Spinal cord (tissue), 10 donors: ENCODE measurements around the gene ARHGAP22. TPM values are rescaled to one million over a fixed set of nuclear protein-coding genes. Genes with fewer than 3 reads are reported as not detected.
A peak's percentile ranks its signal among the peaks of the same experiment; 100 is the strongest.

Experiments
- DNase-seq, 6 donors: peaks; one replicate each; pipeline versions ENCODE4 v3.0.0 to v3.0.0-alpha.2; 2013 to 2015; ENCODE audit warnings: low spot score in 6 of 6, low read depth in 4 of 6
- H3K27ac ChIP-seq: one replicate; pipeline ENCODE4 v1.5.1; 2013; ENCODE audit warnings: low read depth, low read length, control low read depth
- H3K27me3 ChIP-seq: one replicate; pipeline ENCODE4 v1.6.1; 2013; ENCODE audit warnings: low read length; ENCODE audit not compliant: control insufficient read depth, insufficient read depth
- H3K36me3 ChIP-seq: one replicate; pipeline ENCODE4 v1.6.1; 2013; ENCODE audit warnings: low read length; ENCODE audit not compliant: control insufficient read depth, insufficient read depth
- H3K4me1 ChIP-seq: one replicate; pipeline ENCODE4 v1.6.1; 2013; ENCODE audit warnings: low read length; ENCODE audit not compliant: control insufficient read depth, insufficient read depth
- H3K4me3 ChIP-seq: one replicate; pipeline ENCODE4 v1.5.1; 2013; ENCODE audit warnings: low read depth, low read length, control low read depth
- H3K9me3 ChIP-seq: one replicate; pipeline ENCODE4 v1.6.1; 2013; ENCODE audit warnings: low read length; ENCODE audit not compliant: control insufficient read depth, insufficient read depth
- WGBS: methylation state at CpG from one replicate; pipeline ENCODE4 v1.1.5; 2013; ENCODE audit warnings: missing lambda C conversion rate; ENCODE audit not compliant: insufficient coverage; 5-methylcytosine and 5-hydroxymethylcytosine counted together
- polyA plus RNA-seq, 2 donors: library from polyadenylated mRNA; unstranded; fragments of 120-200 nt; gene quantifications; one replicate each; pipeline ENCODE4 v1.2.1, GENCODE V29; 2013; ENCODE audit not compliant: insufficient read length in 2 of 2
- total RNA-seq, 2 donors: library from RNA; depleted of rRNA in 1 of 2; stranded (reverse); fragments of 120-200 nt in 1 of 2; fragments of >200 nt in 1 of 2; gene quantifications; one replicate each; pipeline versions ENCODE4 v1.2.3 to v1.2.4, GENCODE V29; 2013 to 2014
- donor health status: healthy.

The ARHGAP22 gene
- total and polyA plus RNA-seq, 4 donors, result 6.2 to 13.2 (median 11.9) TPM

DNA sequence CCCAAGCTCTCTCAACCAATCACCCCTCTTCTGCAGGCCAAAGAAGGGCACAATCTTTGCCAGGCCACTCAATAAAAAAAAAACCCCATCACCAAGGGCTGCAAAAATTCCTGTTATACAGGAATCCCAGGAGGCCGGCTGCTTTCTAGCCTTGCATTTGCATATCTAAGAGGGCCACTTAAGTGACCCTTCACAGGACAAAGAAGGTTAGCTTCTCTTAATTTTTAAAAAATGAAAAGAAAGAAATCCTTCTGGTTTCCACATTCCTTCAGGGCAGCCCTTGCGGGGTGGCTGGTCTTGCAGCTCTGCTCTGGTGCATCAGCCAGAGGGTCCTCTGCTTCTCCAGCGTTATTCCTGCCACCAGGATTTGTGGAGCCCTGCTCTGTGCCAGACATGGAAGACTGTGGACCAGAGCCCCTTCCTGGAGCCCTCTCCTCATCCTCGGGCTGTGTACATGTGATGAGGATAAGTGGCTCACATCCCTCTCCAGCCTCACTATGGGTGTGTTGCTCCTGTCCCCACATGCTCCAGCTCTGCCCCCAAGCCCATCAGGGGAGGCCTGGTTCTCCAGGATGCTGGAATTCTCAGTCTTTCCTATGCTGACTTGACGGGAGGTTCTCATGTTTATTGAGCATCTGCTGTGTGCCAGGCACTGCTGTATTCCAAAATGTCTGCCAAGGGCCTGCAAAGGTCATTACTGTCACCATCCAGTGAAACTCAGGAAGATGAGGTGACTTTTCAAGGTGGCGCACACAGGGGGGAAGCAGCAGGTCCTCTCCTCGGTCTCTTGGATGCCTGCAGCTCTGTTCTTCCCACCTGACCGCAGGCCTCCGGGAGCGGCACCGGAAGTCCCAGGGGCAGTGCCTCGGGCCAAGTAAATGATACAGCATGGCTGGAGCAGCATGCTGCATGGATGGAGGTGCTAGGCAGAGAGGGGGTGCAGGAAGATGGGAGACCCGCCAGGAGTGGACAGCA is 67.7 kb downstream of the ARHGAP22 start:
- WGBS, result 86% methylated on average over 11 of the region's 13 CpGs
- Histone ChIP-seq H3K4me1 (peaks cover 15% of the 10 kb centered on the region), H3K4me3 (no peak overlapping the region), H3K27me3 (no peaks in the 10 kb centered on the region), H3K27ac (no peak overlapping the region), H3K36me3 (peaks cover 3% of the 10 kb centered on the region), H3K9me3 (peaks cover 2% of the 10 kb centered on the region)
- DNase-seq, result no peak

DNA sequence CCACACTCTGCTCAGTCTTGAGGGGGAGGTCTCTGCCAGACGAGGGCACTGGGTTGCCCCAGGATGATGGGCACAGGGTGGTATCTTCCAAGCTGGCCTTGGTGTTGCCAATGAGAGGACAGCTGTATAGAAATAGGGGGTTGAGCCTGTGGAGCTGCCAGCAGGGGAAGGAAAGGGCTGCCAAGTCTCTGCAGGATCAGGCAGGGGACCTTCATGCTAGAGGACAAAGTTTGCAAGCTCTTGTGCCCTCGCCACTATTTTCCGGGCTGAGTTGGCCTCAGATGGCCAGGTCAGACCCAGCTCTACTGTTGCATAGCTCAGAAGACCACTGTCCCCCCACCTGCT is 68.7 kb downstream of the ARHGAP22 start:
- WGBS, result 95% methylated on average over 3 of the region's 3 CpGs
- peaks cover 3% of the 10 kb centered on the region for H3K36me3 ChIP-seq
- H3K4me1 ChIP-seq, result peaks cover 15% of the 10 kb centered on the region
- no peak overlapping the region for H3K4me3 ChIP-seq
- H3K27me3 ChIP-seq, result no peaks in the 10 kb centered on the region
- no peak for DNase-seq
- H3K9me3 ChIP-seq, result peaks cover 2% of the 10 kb centered on the region
- no peak overlapping the region for H3K27ac ChIP-seq

DNA sequence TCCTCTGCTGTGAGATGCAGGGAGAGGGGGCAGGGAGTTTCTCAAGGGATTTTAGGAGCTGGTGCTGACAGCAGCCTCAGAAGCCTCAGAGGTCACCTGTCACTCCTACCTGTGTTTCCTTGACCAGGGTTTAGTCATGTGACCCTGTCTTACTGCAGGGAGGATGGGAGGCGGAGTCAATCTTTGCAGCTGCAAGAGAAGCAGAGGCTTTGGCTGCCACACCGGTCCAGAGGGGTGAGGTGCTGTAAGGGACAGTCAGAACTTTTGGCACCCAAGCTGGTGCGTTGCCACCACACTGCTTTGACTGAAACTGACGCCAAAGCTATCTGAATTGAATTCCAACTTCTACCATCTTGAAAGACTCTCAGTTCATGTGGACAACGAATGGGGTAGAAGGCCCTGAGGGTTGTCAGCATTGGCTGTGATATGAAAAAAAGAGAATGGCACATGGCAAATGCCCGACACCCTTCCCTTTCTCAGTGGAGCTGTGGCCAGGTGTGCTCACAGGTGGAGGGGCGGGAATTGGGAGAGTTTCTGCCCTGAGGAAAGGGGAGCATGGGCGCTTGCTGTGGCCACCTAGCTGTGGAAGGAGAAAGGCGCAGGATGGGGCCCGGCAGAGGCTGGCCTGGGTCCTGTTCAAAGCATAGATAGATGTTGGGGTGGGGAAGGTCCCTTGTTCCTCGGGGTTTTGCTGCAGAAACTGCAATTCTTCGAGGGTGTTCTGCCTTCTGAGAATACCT is 69.3 kb downstream of the ARHGAP22 start:
- H3K27me3 ChIP-seq, result no peaks in the 10 kb centered on the region
- 94% methylated on average over 7 of the region's 12 CpGs for WGBS
- H3K36me3 ChIP-seq, result peaks cover 3% of the 10 kb centered on the region
- peaks cover 15% of the 10 kb centered on the region for H3K4me1 ChIP-seq
- H3K4me3 ChIP-seq, result no peak overlapping the region
- H3K9me3 ChIP-seq, result peaks cover 2% of the 10 kb centered on the region
- no peak overlapping the region for H3K27ac ChIP-seq
- no peak for DNase-seq

DNA sequence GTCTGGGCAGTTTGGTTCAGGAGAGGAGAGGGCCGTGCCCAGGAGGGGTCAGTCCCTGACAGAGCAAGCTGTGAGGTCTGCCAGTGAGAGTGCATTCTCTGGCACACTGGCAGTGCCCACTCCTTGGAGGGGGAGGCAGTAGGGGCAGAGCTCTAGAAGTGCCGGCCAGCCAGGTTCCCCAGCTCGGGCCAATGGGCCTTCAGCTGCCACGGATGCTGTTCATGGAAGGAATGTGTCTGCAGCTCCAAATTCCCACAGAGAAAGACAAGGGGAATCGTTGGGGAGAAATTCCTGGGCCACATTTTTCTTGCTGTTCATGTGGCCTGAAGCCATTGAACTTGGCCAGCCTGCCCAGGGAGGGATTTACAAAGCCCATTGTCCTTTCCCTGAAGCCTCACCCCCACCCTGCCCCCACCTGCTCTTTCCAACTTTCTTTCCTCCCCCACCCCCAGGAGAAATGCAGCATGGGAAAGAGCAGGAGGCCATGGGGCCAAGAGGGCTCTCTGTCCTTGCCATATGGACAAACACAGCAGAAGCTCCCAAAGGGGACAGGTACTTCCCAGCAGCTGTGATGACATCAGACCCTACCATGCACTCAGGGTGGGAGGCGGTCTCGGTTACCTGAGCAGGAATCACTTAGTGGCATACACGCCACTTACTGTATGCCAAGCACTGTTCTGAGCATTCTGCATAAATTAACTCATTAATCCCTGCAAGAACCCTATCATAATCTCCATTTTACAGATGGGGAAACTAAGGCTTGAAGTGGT is 70.7 kb downstream of the ARHGAP22 start:
- no peak overlapping the region for H3K27ac ChIP-seq
- 31% methylated on average over 7 of the region's 8 CpGs for WGBS
- H3K27me3 ChIP-seq, result no peaks in the 10 kb centered on the region
- H3K9me3 ChIP-seq, result peaks cover 2% of the 10 kb centered on the region
- DNase-seq, result peak in 3 of 6 donors; percentile 30 to 73 (median 41)
- peaks cover 3% of the 10 kb centered on the region for H3K36me3 ChIP-seq
- H3K4me1 ChIP-seq, result peaks cover 15% of the 10 kb centered on the region
- no peak overlapping the region for H3K4me3 ChIP-seq

DNA sequence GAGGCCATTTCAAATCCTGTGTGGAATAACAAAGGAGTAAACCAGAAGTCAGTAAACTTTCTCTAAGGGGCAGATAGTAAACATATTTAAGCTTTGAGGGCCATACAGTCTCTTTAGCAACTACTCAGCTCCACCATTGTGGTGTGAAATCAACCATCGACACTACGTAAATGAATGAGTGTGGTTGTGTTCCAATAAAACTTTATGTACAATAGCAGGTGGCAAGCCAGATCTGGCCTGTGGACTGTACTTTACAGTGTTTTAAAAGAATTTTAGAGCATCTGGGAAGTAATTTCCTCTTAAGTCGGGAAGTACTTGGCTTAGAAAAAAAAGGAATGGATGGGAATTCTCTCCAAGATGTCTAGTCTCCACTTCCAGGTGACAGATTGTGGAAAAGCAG is 71.3 kb downstream of the ARHGAP22 start:
- Histone ChIP-seq H3K9me3 (peaks cover 2% of the 10 kb centered on the region), H3K27me3 (no peaks in the 10 kb centered on the region), H3K27ac (no peak overlapping the region), H3K36me3 (peaks cover 3% of the 10 kb centered on the region), H3K4me1 (peaks cover 15% of the 10 kb centered on the region), H3K4me3 (no peak overlapping the region)
- no peak for DNase-seq
- 43% methylated on average over 3 of the region's 3 CpGs for WGBS

DNA sequence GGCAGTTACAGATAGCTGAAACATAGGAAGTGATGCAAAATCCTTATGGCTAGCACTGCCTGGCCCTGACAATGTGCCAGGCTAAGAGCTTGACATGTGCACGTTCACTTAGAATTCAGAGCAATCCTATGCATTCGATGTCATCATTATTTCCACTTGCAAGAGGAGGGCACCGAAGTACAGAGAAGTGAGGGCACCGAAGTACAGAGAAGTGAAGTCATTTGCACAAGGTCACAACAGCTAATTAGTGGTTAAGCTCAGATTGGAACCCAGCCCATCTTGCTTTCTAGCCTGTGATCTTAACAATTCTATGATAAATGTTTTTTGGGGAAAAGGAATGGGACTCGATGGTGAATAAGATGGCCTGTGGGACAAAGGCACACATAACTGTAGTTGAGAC is 73.4 kb downstream of the ARHGAP22 start:
- no peak overlapping the region for H3K4me3 ChIP-seq
- 69% methylated on average over 4 of the region's 5 CpGs for WGBS
- no peak for DNase-seq
- H3K27me3 ChIP-seq, result no peaks in the 10 kb centered on the region
- no peak overlapping the region for H3K27ac ChIP-seq
- H3K36me3 ChIP-seq, result no peaks in the 10 kb centered on the region
- peaks cover 15% of the 10 kb centered on the region for H3K4me1 ChIP-seq
- peaks cover 2% of the 10 kb centered on the region for H3K9me3 ChIP-seq

DNA sequence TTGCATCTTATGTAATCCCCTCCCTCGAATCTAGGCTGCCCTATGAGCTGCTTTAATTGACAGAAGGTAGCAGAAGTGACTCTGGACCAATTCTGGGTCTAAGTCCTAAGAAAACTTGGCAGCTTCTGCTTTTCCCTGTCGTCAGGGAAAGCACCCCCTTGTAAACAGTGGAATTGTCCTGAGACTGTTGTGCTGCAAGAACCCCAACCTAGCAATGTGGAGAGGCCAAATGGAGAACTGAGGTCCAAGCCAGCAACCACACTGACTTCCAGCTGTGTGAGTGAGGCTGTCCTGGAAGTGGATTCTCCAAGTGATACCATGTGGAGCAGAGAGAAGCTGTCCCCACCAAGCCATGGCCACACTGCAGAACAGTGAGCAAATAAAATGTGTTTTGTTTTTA is 75.5 kb downstream of the ARHGAP22 start:
- Histone ChIP-seq H3K4me3 (no peak overlapping the region), H3K4me1 (peaks cover 10% of the 10 kb centered on the region), H3K9me3 (peaks cover 2% of the 10 kb centered on the region), H3K27ac (no peak overlapping the region), H3K36me3 (no peaks in the 10 kb centered on the region), H3K27me3 (no peaks in the 10 kb centered on the region)
- 81% methylated on average over 2 of the region's 2 CpGs for WGBS
- no peak for DNase-seq

DNA sequence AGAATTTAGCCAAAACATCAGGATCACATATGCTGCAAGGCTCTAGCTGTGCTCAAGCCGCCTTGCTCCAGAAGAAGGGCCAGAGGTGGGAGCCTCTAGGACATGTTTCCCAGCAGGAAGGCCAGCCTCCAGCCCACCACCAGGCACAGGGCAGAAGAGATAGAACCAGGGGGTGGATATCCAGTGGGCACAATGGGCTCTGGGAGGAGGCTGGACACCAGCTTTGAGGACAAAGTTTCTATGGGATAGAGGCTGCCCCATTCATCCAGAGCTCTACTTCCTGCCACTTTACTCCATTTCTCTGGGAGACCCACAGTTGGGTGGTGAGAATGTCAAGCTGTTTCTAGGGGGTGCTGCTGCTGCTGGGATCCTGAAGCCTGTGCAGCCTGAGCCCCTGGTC is 77.1 kb downstream of the ARHGAP22 start:
- Histone ChIP-seq H3K4me1 (peaks cover 9% of the 10 kb centered on the region), H3K27me3 (peaks cover 5% of the 10 kb centered on the region), H3K9me3 (peaks cover 1% of the 10 kb centered on the region), H3K27ac (no peak overlapping the region), H3K4me3 (no peak overlapping the region), H3K36me3 (no peaks in the 10 kb centered on the region)
- DNase-seq, result no peak
- WGBS, result 100% methylated on average over 1 of the region's 1 CpG

DNA sequence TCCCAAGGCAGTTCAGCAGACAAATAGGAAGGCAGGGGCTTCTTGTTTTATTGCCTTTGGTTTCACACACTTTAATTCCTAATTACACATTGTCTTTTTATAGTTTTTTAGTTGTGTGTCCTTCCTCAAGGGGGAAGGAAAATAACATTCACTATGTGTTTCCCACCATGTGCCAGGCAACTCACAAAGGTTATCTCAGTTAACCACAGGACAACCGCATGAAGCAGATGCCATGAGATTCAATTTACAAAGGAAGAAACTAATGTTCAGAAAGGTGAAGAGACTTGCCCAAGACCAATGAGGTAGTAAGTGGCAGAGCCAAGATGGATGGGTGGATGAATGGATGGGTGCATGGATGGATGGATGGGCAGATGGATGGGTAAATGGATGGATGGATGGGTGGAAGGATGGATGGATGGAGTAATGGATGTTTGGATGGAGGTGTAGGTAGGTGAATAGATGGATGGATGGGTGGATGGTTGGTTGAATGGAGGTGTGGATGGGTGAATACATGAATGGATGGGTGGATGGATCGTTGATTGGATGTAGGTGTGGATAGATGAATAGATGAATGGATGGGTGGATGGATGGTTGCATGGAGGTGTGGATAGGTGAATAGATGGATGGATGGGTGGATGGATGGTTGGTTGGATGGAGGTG is 77.9 kb downstream of the ARHGAP22 start:
- H3K27ac ChIP-seq, result no peak overlapping the region
- peaks cover 7% of the 10 kb centered on the region for H3K27me3 ChIP-seq
- no peak overlapping the region for H3K4me3 ChIP-seq
- 67% methylated on average over 2 of the region's 2 CpGs for WGBS
- no peaks in the 10 kb centered on the region for H3K9me3 ChIP-seq
- peaks cover 14% of the 10 kb centered on the region for H3K4me1 ChIP-seq
- DNase-seq, result no peak
- no peaks in the 10 kb centered on the region for H3K36me3 ChIP-seq
